Stomach (tissue), 9 donors: ENCODE results near the gene MYH13. TPM values are rescaled to one million over a fixed set of nuclear protein-coding genes. Genes with fewer than 3 reads are reported as not detected.

Experiments
- DNase-seq, 2 donors: peaks; one replicate each; pipeline versions ENCODE4 v3.0.0 to v3.0.0-alpha.2; 2013 to 2019
- H3K27ac ChIP-seq, 5 donors: fragments of 200-600 bp in 4 of 5; sonication (generic) in 4 of 5; one replicate each; pipeline ENCODE4 v1.5.1; 2013 to 2019; ENCODE audit warnings: mild to moderate bottlenecking in 1 of 5, moderate library complexity in 1 of 5
- H3K27me3 ChIP-seq, 3 donors: fragments of 200-600 bp; sonication (generic); one replicate each; pipeline ENCODE4 v1.5.1; 2017 to 2019; ENCODE audit warnings: mixed run types in 1 of 3
- H3K36me3 ChIP-seq, 4 donors: fragments of 200-600 bp; sonication (generic); 1 replicate in 3 of 4; 2 replicates in 1 of 4; pipeline ENCODE4 v1.5.1; 2016 to 2019
- H3K4me1 ChIP-seq, 4 donors: fragments of 200-600 bp; sonication (generic); one replicate each; pipeline ENCODE4 v1.5.1; 2016 to 2019
- H3K4me3 ChIP-seq, 4 donors: fragments of 200-600 bp; sonication (generic) in 3 of 4; one replicate each; pipeline ENCODE4 v1.5.1; 2016 to 2019; ENCODE audit warnings: mild to moderate bottlenecking in 1 of 4
- H3K9me3 ChIP-seq, 4 donors: fragments of 200-600 bp; sonication (generic); one replicate each; pipeline ENCODE4 v1.5.1; 2016 to 2019
- CTCF ChIP-seq, 7 experiments: fragments of 450-650 bp in 4 of 7; fragments of 200-600 bp in 3 of 7; sonication (generic) in 3 of 7; IDR thresholded peaks; one replicate each; pipeline ENCODE4 v1.5.1; 2016 to 2019; ENCODE audit warnings: antibody characterized with exemption in 7 of 7, control low read depth in 2 of 7, mild to moderate bottlenecking in 1 of 7
- EP300 ChIP-seq: sonication (generic); formaldehyde crosslinking; IDR thresholded peaks from one replicate; pipeline ENCODE4 v1.6.1; 2017; ENCODE audit warnings: antibody characterized with exemption
- POLR2A ChIP-seq, 4 donors: fragments of 450-650 bp; IDR thresholded peaks; one replicate each; pipeline ENCODE4 v1.6.1; 2016; ENCODE audit warnings: antibody characterized with exemption in 4 of 4, control low read depth in 2 of 4, mild to moderate bottlenecking in 1 of 4, moderate library complexity in 1 of 4
- POLR2AphosphoS5 ChIP-seq, 3 donors: sonication (generic); formaldehyde crosslinking; IDR thresholded peaks; one replicate each; pipeline ENCODE4 v1.6.1; 2016; ENCODE audit warnings: antibody characterized with exemption in 3 of 3
- WGBS, 5 donors: extraction: QIAGEN DNeasy Blood & Tissue Kit in 3 of 5; methylation state at CpG; one replicate each; pipeline versions ENCODE4 v1.1.5 to v1.1.7; 2013 to 2018; 5-methylcytosine and 5-hydroxymethylcytosine counted together
- intact Hi-C: fragments of 100-400 bp; cut with DNase I; formaldehyde crosslinking; loops from one replicate; pipeline ENCODE4 v1.15.1; 2023; ENCODE audit warnings: low total_unique reads
- polyA plus RNA-seq, 3 donors: library from polyadenylated mRNA; stranded (reverse); fragments of 200-250 nt; gene quantifications; one replicate each; pipeline ENCODE4 v1.2.3, GENCODE V29; 2013
- total RNA-seq, 5 donors: library from RNA; depleted of rRNA; stranded (reverse); fragments of >200 nt; gene quantifications; one replicate each; pipeline versions ENCODE4 v1.1.0 to v1.2.3, GENCODE V29; 2014 to 2016
- donor health status: healthy with polysubstance abuse.
- donor health status: Bipolar disorder and iron deficiency.
- donor health status: healthy.

The MYH13 gene
- total and polyA plus RNA-seq, 8 donors, result 0.68 to 5.4 (median 2.6) TPM

DNA sequence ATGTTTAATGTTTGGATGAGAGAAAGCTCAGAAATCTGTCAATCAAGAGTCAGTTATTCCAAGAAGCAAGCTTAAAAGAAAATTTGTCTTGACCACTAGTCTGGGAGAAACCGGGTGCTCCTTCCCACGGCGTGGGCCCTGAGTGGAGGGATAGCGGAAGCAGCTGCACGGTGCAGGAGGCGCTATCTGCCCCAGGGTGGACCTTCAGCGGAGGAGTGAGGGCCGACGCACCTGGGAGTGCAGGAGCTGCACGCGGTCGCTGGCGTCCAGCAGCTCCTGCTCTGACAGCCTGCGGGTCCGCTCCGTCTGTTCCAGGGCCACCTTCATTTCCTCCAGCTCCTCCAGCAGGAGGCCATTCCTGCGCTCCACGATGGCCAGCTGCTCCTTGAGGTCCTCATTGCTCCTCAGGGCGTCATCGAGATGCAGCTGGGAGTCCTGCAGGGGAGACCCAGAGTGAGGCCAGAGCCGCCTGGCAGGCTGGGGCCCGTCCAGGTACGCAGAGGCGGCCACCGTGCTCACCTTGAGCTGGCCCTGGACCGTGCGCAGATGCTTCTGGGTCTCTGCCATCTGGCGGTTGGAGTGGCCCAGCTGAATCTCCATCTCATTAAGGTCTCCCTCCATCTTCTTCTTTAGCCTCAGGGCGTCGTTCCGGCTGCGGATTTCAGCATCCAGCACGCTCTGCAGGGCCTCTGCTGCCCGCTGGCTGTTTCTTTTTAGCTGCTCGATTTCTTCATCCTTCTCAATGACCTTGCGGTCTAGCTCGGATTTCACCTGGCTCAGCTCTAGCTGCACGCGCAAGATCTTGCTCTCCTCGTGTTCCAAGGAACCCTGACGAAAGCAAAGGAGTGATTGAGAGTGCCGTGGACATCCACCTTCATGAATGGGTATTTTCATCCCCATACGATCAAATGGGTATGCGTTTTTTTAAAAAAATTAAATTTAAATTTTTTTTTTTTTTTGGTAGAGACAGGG, 63.5 kb downstream of the MYH13 start:
- 89 to 94% (median 93%) methylated on average over 42 to 44 of the region's 44 CpGs for WGBS, 5 donors
- TF ChIP-seq EP300 (no peak), CTCF (IDR thresholded peaks at IDR 0.05) (no peak), POLR2AphosphoS5 (IDR thresholded peaks at IDR 0.05) (no peak), POLR2A (IDR thresholded peaks at IDR 0.05) (no peak)

DNA sequence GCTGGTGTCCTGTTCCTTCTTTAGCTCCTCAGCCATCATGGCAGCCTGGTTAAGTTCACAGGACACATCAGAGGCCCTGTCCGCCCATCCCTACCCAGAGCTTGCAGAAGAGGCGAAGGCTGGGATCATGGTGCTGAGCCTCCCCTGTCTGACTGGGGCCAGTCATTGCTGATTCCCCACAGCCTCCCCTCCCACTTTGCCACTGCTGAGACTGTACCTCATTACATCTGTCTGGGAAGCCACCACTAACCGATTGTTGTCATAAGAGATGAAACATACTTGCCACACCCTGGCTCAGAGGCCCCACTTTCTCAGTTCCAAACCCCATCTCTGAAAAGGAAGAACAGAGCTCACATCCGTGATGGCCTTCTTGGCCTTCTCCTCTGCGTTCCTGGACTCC, 66.2 kb downstream of the MYH13 start:
- TF ChIP-seq EP300 (no peak), POLR2AphosphoS5 (IDR thresholded peaks at IDR 0.05) (no peak), CTCF (IDR thresholded peaks at IDR 0.05) (no peak), POLR2A (IDR thresholded peaks at IDR 0.05) (no peak)
- Histone ChIP-seq H3K4me1 (no peaks in the 10 kb centered on the region), H3K36me3 (no peaks in the 10 kb centered on the region), H3K9me3 (peaks cover 0 to 4% (median 0%) of the 10 kb centered on the region in 4 donors), H3K27me3 (peaks cover 0 to 3% (median 0%) of the 10 kb centered on the region in 3 donors), H3K27ac (no peak overlapping the region), H3K4me3 (no peak overlapping the region)
- no peak for DNase-seq
- 83 to 91% (median 87%) methylated on average over 5 of the region's 5 CpGs for WGBS, 5 donors
- intact Hi-C loops, result no loop called here

More for the DNA sequence above, 63.5 kb downstream of the MYH13 start:
- Histone ChIP-seq H3K4me1 (no peaks in the 10 kb centered on the region), H3K27me3 (peaks cover 0 to 9% (median 0%) of the 10 kb centered on the region in 3 donors), H3K27ac (no peak overlapping the region), H3K36me3 (no peaks in the 10 kb centered on the region), H3K4me3 (no peak overlapping the region), H3K9me3 (no peaks in the 10 kb centered on the region)
- no peak for DNase-seq
- intact Hi-C loops, result no loop called here

GRCh38 chr17:10305398-10305797, 67.4 kb downstream of the MYH13 start:
- Histone ChIP-seq H3K27me3 (no peaks in the 10 kb centered on the region), H3K9me3 (peaks cover 0 to 4% (median 0%) of the 10 kb centered on the region in 4 donors), H3K4me1 (no peaks in the 10 kb centered on the region), H3K27ac (no peak overlapping the region), H3K36me3 (no peaks in the 10 kb centered on the region), H3K4me3 (no peak overlapping the region)
- intact Hi-C loops, result no loop called here
- 45 to 57% (median 55%) methylated on average over 3 of the region's 3 CpGs for WGBS, 5 donors
- no peak for DNase-seq
- no peak for TF ChIP-seq CTCF (IDR thresholded peaks at IDR 0.05)
- TF ChIP-seq EP300, result no peak

GRCh38 chr17:10304758-10305300, 68.0 kb downstream of the MYH13 start:
- intact Hi-C loops, result no loop called here
- no peak for DNase-seq
- Histone ChIP-seq H3K36me3 (no peaks in the 10 kb centered on the region), H3K4me3 (no peak overlapping the region), H3K27me3 (no peaks in the 10 kb centered on the region), H3K4me1 (no peaks in the 10 kb centered on the region), H3K9me3 (peaks cover 0 to 4% (median 0%) of the 10 kb centered on the region in 4 donors), H3K27ac (no peak overlapping the region)
- 76 to 83% (median 81%) methylated on average over 4 of the region's 4 CpGs for WGBS, 5 donors
- no peak for TF ChIP-seq EP300
- TF ChIP-seq POLR2A (IDR thresholded peaks at IDR 0.05), result no peak
- no peak for TF ChIP-seq CTCF (IDR thresholded peaks at IDR 0.05)
- TF ChIP-seq POLR2AphosphoS5 (IDR thresholded peaks at IDR 0.05), result no peak
